ENCODE results near the gene CITED4.

CITED4 gene

DNA sequence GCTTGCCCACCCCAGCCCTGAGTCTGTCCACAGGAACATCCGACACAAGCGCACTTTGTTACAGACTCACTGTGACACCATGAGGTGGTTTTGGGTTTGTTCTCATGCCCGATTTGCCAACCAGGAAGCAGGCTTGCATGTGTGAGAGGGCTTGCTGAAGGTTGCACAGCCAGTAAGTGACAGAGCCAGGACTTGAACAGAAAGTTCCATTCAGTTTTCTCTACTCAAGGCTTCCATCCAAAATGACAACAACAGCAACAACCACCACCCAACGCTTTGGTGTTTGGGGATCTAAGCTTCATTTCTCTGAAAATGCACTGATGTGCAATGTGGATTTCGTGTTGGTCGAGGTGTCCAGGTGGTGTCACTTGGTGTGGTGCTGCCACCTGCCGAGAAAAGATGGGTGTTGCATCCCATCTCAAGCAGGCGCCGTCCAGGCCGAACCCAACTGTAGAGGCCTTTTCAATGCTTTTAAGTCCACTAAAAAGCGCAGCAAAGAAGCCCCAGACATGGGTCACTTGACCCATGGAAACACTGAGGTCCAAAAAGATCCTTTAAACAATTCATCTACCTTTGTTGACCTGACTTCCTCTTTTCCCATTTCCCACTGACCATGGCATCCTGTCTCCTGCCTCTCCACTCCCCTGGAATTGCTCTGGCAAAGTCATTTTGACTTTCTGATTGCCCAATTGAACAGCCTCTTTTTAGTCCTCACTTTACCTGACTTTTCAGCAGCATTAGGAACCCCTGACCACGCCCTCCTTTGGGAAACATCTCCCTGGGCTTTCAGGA, 12.2 kb downstream of the CITED4 start:
- DNase-seq (ENCODE audit: low read depth), result no peak
- TF ChIP-seq CTCF (IDR thresholded peaks at IDR 0.05; ENCODE audit: control insufficient read depth, insufficient read depth, low read depth, low read length, missing control alignments), result peak; percentile 82
- H3K4me3 ChIP-seq (ENCODE audit: control insufficient read depth, low read depth, low read length), result no peak overlapping the region

DNA sequence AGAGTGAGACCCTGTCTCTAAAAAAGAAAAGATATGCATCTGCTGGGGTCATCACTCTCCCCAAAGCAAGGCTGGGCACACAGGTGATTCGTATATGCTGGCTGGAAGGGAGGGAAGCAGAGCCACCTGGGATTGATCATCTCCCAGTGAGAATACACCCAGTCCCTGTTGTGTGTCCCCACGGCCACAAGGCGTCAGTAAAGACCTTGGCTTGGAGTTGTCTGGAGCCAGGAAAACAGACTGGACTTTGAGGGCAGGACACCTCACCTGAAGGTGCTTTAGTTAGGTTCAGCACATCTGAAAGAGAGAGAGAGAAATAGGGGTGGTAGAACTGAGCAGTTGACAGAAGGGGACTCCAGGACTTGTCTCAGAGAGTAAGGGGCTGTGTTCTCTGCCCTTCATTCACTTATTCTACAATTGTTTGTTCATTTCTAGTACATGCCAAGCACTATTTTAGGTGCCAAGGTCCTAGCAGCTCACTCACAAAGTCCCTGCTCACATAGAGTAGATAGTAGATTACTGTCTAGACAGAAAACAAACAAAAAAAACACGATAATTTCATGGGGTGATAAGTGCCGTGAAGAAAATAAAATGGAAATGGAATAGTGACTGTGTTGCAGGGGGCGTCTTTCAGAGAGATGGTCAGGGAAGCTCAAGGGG, 13.5 kb downstream of the CITED4 start:
- DNase-seq (ENCODE audit: low read depth), result no peak
- peak; percentile 96 for TF ChIP-seq CTCF (IDR thresholded peaks at IDR 0.05; ENCODE audit: control insufficient read depth, insufficient read depth, low read depth, low read length, missing control alignments)
- H3K4me3 ChIP-seq (ENCODE audit: control insufficient read depth, low read depth, low read length), result no peak overlapping the region

- no peak for TF ChIP-seq CTCF (IDR thresholded peaks at IDR 0.05; ENCODE audit: control insufficient read depth, insufficient read depth, low read depth, low read length, missing control alignments)
- DNase-seq (ENCODE audit: low read depth), result no peak
- H3K4me3 ChIP-seq (ENCODE audit: control insufficient read depth, low read depth, low read length), result no peak overlapping the region
Observed at GRCh38 chr1:40847023-40847745, 15.0 kb downstream of the CITED4 start.

- no peak overlapping the region for H3K4me3 ChIP-seq (ENCODE audit: control insufficient read depth, low read depth, low read length)
- no peak for TF ChIP-seq CTCF (IDR thresholded peaks at IDR 0.05; ENCODE audit: control insufficient read depth, insufficient read depth, low read depth, low read length, missing control alignments)
- DNase-seq (ENCODE audit: low read depth), result no peak
Observed at GRCh38 chr1:40845895-40846294, 16.3 kb downstream of the CITED4 start.

DNA sequence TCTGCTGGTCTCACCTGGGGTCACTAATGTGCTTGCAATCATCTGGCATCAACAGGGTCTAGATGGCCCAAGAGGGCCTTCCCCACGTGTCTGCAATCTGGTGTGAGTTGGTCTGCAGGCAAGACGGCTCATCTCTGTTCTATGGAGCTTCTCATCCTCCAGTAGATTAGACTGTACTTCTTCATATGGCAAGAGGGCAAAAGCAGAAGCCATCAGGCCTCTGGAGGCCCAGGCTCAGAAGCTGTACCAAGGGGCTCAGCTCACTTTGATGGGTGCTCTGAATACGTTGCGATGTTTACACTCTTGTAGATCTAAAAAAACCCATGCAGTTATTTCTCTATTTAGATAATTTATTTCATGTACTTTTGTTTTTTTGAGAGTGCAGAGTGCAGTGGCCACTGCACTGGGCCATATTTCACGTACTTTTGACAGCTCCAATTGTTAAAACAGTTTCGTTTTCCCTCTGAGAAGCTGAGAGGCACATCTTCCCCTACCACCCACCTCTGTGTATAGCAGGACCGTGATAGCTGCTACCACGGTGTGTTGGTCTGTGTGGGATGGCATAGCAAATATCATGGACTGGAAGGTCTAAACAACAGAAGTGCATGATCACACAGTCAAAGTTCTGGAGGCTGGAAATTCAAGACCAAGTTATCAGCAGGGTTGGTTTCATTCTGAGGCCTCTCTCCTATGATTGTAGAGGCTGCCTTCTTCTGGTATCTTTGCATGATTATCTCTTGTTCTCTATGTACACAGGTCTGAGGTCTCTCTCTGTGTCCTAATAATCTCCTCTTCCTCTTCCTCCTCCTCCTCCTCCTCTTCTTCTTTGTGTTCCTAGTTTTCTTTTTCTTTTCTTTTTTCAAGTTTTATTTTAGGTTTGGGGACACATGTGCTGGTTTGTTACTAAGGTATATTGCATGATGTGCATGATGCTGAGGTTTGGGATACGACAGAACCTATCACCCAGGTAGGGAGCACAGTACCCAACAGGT, 17.0 kb downstream of the CITED4 start:
- no peak overlapping the region for H3K4me3 ChIP-seq (ENCODE audit: control insufficient read depth, low read depth, low read length)
- no peak for TF ChIP-seq CTCF (IDR thresholded peaks at IDR 0.05; ENCODE audit: control insufficient read depth, insufficient read depth, low read depth, low read length, missing control alignments)
- DNase-seq (ENCODE audit: low read depth), result no peak

DNA sequence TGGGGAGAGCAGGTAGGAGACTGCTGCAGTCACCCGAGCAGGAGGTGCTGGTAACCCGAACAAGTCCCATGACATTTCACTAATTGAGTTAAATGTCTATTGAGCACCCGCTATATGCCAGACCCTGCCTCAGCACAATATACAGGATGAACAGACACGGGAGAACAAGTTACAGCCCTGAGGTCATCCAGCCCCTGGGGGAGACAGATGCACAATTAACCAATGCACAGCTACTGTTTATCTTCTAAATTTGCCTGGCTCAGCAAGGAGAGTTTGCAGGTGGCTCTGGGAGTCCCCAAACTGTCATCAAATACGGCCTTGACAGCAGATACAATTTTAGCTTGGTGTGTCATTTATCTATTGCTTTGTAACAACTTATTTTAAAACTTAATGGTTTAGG, 18.1 kb downstream of the CITED4 start:
- no peak overlapping the region for H3K4me3 ChIP-seq (ENCODE audit: control insufficient read depth, low read depth, low read length)
- no peak for DNase-seq (ENCODE audit: low read depth)
- no peak for TF ChIP-seq CTCF (IDR thresholded peaks at IDR 0.05; ENCODE audit: control insufficient read depth, insufficient read depth, low read depth, low read length, missing control alignments)

Measured in AG09309 (cell line).